Endometrial microvascular endothelial cells (primary cell): ENCODE measurements around the gene CYGB. TPM values are rescaled to one million over a fixed set of nuclear protein-coding genes. Genes with fewer than 3 reads are reported as not detected.
"Not testable (repeated sequence)": the region's sequence is repeated elsewhere in the genome, so short reads cannot be mapped to it uniquely, and the experiment has no call there.

Source experiments
- in situ Hi-C: cut with HindIII; loops from 2 replicates; pipeline ENCODE4 v1.10.0; 2017; ENCODE audit warnings: low sequenced_read_pairs, low pct_unique_long_range_greater_than_20kb; ENCODE audit errors: inconsistent ontology term
- total RNA-seq: library from RNA; depleted of rRNA; stranded (reverse); fragments of >200 nt; gene quantifications from one replicate; pipeline ENCODE4 v1.2.3, GENCODE V29; 2015; ENCODE audit errors: inconsistent ontology term

The CYGB gene
- total RNA-seq, 1 donor from 2014 or later: 0.37 TPM

- in situ Hi-C loops: no loop called here
Measured at GRCh38 chr17:76541739-76542454, 4.4 kb upstream of the CYGB start.

DNA sequence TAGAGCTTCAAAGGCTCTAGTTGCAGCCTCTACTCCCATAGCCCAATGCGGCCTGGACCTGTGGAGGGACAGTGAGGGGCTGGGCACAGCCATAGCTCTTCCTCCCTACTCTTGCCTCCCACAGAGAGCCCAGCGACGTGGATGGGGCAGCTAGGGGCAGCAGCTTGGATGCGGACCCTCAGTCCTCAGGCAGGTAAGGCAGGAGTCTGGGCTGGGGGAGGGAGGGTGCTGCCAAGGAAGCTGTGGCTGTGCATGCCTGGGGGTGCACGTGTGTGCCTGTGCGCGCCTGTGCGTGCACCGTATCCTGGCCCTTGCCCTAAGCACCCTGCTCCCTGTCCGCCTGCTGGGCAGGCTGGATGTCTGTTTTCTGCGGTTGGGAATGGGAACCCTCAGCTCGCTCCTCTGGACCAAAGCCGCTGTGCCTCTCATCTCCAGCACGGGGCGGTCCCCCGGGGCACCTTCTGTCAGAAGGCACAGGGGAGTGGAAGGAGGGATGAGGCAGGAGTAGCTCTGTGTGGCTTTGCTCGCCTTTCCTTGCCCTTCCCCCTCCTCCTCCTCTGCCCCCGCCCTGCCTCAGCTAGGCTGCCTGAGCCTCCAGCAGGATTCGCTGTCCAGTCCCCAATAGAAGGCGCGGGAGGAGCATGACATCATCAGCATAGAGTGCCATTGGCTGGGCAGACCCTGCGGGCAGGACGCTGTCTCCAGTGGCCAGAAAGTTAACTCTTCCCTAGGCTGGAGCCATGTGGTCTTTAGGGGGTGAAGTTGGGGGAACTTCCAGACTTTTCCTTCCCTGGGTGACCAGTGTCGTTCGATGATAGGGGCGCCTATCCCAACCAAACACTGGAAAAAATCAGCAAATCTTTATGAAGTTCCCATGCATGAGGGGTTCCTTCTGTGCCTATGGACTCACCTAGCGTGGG, 3.1 kb upstream of the CYGB start:
- in situ Hi-C loops: no loop called here

DNA sequence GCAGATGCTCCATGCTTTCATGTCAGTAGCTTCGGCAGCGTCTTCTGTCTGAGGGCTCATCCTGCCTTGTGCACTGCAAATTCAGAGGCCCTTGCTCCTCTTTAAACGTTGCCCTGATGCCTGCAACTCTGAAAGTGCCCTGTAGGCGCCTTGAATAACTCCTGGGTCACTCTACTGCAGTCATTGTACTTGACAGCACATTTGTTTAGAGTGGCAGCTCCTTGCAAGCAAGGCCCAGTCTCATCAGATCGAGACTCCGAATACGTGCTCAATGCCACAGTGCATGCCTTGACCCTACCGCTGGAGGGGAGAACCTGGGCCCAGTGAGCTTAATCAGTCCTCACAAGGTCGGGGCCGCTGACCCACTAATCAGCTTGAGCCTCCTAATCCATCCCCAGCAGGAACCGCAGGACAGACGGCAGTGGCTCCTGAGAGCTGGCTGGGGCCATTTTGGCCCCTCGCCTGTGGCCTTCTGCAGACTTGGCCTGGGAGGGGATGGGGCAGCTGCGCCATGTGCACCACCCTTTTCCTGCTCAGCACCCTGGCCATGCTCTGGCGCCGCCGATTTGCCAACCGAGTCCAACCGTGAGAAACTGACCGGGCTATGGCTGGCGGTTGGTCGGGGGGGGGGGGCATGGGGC, 2.2 kb upstream of the CYGB start, which contains the start of gene PRCD:
Gene PRCD, plus strand, starts transcription at position 414 of the 641 bp plus-strand sequence. Its CDS starts 98 bp downstream, at position 512.
- in situ Hi-C loops: no loop called here

- in situ Hi-C loops: no loop called here
Measured at GRCh38 chr17:76538941-76539570, 1.5 kb upstream of the CYGB start.

DNA sequence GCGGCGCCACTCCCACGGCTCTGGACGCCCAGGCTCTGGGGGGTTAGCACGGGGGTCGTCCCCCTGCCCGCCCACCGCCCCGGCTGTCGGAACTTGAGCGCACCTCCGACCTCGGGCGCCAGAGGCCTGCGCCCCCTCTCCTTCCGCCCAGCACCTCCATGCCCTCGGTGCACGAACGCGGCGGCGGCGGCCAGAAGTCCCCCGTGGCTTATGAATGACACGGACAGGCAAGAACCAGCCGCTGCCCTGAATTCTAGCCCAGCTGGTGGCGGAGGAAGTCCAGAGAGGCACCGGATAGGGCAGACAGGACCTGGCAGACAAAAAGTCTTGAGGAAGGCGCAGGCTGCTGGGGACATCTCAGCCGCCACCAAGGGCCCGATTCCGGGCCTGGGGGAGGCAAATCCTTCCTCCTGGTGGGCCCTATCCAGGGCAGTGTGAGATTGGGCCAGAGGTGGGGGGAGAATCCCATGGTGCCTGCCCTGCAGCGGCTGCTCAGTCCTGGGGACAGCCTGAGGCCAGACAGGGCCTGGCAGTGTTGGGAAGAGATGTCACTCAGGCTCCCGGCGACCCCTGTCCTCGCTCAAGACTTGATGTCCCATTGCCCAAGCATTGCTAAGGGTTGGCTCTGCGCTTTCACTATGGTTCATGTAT, 897 bp upstream of the CYGB start:
- in situ Hi-C loops: no loop called here

DNA sequence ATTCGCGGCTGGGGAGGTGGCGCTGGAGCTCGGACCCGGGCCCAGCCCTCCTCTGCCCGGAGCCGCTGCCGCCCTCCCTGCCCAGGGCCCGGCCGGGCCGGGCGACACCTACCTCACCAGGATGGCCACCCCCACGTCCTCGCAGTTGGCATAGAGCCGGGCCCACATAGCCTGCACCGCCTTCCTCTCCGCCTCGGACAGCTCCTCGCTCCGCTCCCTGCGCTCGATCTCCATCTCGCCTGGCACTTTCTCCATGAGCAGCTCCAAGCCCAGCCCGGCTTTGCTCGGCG, 276 bp downstream of the CYGB start:
- in situ Hi-C loops: no loop called here

GRCh38 chr17:76536511-76537287, 810 bp downstream of the CYGB start:
- in situ Hi-C loops: no loop called here

- in situ Hi-C loops: no loop called here
Measured at GRCh38 chr17:76535788-76536510, 1.6 kb downstream of the CYGB start.

DNA sequence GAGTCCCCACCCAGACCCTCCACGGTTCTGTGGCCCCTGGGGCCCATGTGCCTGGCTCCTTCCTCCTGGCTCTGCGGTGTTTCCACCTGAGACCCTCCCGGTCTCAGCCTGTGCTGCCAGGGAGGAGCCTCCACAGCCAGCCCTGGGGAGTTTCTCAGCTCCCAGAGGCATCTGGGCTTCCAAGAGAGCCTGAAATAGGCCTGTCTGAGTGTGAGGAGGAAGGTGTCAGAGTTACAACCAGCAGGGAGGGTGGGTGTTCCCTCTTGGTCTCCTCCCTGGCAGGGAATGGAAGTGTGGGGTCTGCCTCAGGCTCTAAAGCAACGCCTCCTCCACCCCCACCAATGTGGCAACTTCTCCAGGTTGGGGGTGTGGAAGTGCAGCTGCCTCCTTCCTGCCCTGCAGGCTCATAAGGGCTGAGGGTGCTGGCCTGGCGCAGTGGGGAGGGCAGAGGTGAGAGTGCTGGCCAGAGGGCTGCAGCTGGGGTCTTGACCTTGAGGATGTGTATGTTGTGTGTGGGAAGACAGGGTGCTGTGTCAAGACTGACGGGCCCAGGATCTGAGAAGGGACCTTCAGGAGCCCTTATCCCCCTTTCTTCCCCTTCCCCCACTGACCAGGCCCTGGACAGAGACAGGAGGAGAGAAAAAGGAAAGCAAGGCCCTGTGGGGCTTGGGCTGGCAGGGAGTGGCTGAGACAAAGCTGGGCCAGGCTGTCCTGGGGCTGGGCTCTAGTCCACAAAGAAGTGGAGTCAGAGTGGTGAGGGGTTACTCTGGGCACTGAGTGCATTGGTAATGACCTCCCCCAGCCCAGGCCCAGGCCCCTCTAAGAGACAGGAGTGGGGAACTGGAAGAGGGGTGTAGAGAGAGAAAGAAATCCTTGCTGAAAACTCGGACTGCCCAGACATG, 2.4 kb downstream of the CYGB start:
- in situ Hi-C loops: no loop called here

- in situ Hi-C loops: not testable (repeated sequence)
Measured at GRCh38 chr17:76533640-76534359, 3.7 kb downstream of the CYGB start.

DNA sequence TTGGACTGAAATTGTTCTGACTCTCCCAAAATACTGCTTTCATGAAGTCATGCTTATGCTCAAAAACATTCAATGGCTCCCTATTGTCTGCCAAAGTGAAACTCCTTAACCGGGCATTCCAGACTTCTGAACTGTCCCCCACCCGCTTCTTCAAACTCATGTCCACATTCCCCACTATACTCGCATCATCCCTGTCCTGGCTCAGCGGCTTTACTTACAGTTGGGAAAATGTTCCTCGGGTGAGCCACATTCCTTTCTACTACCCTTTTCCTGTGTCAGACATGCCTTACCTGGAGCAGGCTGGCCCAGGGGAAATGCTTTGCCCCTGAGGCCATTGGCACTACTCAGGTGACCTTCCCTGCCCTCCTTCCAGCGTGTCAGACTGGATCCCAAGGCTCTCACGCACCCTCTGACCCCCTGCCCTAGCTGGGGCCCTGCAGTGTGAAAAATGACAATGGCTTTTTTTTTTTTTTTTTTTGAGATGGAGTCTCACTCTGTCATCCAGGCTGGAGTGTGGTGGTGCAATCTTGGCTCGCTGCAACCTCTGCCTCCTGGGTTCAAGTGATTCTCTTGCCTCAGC, 5.3 kb downstream of the CYGB start:
- in situ Hi-C loops: no loop called here

GRCh38 chr17:76531486-76532038, 5.9 kb downstream of the CYGB start:
- in situ Hi-C loops: no loop called here

DNA sequence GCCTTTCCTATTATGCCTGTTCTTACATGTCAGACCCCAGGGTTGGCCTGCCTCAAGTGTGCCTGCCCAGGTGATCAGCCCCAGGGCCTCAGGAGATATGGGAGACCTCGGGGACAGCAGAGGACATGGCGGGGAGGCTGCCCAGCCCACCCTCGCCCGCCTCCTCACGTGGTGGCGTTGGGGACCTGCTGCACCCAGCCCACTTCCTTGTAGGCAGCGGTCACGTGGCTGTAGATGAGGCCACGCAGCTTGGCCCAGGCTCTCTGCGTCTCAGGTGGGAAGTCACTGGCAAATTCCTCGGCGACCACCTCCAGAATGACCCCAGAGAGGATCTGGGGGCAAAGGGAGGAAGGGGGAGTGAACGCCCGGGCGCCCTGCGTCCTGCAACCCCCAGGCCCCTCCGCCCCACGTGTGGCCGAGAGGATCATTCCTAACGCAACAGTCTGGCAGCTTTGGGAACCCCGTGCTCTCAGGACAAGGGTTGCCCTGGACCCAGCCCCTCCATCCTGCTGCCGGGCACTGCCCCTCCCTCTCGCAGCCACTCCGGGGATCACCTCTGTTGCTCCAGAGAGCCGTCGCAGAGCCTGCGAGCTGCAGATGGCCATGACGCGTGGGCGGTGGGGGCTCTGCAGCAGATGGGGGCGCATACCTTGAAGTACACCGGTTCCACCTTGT, 6.6 kb downstream of the CYGB start:
- in situ Hi-C loops: no loop called here

GRCh38 chr17:76530095-76530723, 7.3 kb downstream of the CYGB start:
- in situ Hi-C loops: no loop called here
